Astrocyte of the hippocampus (primary cell): ENCODE results near the gene PRMT7.
"Not testable (repeated sequence)": the region's sequence is repeated elsewhere in the genome, so short reads cannot be mapped to it uniquely, and the experiment has no call there.

Experiments
- DNase-seq: peaks from one replicate; pipeline ENCODE4 v3.0.0; 2011; ENCODE audit warnings: low read depth, low spot score

PRMT7 gene

DNA sequence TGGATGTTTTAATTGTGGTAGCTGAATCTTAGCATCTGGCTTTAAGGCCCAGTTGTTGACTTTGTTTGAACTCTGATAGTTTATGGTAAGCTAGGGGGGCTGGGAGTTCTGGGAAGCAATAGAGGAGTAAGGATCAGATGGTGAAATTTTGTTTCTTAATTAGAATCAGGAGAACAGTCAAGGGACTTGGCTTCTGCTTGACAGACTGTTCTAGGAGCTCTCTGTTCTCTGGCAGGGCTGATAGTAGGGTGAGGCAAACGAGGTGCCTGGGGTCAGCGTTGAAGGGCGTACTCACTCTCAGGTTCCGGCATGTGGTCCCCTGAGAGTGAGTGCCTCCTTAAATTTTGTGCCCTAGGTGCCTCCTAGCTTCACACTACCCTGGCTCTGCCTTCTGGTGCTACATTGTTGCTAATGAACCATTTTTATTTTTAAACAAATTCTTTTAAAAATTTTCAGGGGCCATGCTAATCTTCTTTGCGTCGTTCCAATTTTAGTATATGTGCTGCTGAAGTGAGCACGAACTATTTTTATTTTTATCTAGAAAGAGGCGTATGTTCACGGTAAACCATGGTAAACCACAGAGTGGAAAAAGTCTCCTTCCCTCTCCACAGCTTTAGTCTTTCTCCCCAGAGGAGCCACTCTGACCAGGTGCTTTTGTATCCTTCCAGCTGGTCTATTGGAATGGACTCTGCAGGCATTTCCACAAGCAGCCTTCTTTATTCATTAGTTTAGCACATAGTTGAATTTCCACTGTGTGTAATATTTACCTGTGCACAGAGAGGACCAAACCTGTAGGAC lies 26.8 kb upstream of the PRMT7 start:
- DNase-seq: no peak

GRCh38 chr16:68284847-68285246 lies 26.0 kb upstream of the PRMT7 start:
- DNase-seq: no peak

- DNase-seq: no peak
These were observed 25.1 kb upstream of the PRMT7 start for GRCh38 chr16:68285683-68286082.

GRCh38 chr16:68286153-68287074 lies 24.4 kb upstream of the PRMT7 start:
- DNase-seq: no peak

- peak; percentile 69 for DNase-seq
These were observed 23.3 kb upstream of the PRMT7 start for GRCh38 chr16:68287276-68288251.

GRCh38 chr16:68288252-68288650 lies 22.6 kb upstream of the PRMT7 start:
- no peak for DNase-seq

- not testable (repeated sequence) for DNase-seq
These were observed 22.0 kb upstream of the PRMT7 start for GRCh38 chr16:68288796-68289195.

- DNase-seq: no peak
These were observed 21.6 kb upstream of the PRMT7 start for GRCh38 chr16:68289202-68289601.

GRCh38 chr16:68289621-68290329 lies 21.0 kb upstream of the PRMT7 start:
- peak; percentile 40 for DNase-seq

- DNase-seq: no peak
These were observed 20.4 kb upstream of the PRMT7 start for GRCh38 chr16:68290450-68290849.

GRCh38 chr16:68291227-68291626 lies 19.6 kb upstream of the PRMT7 start:
- no peak for DNase-seq

DNA sequence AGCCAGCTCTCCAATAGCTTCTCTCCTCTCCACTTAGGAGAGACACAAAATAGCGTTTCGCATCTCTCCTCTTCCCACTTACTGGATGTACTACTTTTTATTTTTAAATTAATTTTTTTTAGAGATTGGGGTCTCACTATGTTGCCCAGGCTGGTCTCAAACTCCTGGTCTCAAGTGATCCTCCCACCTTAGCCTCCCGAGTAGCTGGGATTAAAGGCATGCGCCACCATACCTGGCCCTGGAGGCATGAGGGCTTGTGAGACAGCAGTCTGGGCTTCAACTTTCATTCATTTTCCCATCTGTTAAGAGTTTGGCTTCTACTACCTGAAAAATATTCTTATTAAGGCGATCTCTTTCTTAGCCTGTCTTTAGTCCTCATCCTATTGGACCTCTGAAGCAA lies 18.4 kb upstream of the PRMT7 start:
- DNase-seq: no peak

- no peak for DNase-seq
These were observed 14.5 kb upstream of the PRMT7 start for GRCh38 chr16:68296291-68296690.

DNA sequence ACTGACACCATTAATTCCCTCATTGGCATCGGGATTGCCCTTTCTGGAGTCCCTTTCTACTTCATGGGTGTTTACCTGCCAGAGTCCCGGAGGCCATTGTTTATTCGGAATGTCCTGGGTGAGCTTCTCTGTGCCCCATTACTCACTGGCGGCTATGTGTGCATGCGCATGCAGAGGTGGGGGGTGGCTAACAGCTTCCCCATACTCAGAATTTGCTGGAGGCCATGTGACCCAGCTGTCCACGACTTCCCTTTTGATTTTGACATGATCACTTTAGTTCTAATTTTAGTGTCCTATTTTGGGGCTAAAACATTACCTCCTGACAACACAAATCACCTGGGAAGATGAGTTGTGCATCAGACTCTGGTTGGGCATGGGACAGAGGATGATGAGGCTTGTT lies 14.1 kb upstream of the PRMT7 start:
- DNase-seq: no peak

GRCh38 chr16:68297908-68298307 lies 12.9 kb upstream of the PRMT7 start:
- no peak for DNase-seq

- no peak for DNase-seq
These were observed 12.5 kb upstream of the PRMT7 start for GRCh38 chr16:68298312-68298711.

- peak; percentile 87 for DNase-seq
These were observed 11.8 kb upstream of the PRMT7 start for GRCh38 chr16:68298907-68299561.

DNA sequence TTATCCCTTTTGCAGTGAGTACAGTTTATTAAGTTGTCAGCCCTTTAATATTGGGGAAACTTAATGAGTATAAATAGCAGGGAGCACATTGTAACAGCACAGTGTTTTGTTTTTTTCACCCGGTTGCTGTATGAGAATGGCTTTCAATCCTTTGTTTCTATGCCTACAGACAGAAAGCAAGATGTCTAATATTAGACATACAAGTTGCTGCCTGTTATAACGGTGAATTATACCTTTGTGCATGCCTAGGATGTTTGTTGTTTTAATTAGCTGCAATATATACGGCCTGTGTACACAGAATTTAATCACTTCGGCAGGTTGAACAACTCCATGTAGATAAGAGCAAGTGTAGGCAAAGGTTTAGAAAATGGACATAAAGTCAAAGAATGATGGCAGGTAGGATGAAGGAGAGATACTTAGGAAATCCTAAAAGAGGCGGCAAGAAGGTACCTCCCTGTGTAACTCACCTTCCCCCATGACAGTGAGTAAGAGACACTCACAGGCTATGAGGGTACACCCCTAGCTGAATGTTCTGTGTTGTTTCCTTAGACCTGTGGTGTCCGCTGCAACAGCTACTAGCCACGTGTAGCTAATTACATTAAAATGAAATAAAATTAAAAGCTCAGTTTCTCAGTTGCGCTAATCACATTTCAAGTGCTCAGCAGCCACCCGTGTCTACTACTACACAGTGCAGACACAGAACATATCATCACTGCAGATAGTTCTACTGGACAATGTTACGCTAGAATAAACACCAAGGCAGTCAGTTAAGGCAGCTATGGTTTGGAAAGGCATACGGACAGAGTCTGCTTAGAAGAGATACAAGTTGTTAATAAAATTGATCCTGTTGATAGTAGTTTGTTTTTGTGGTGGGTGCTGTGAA lies 11.0 kb upstream of the PRMT7 start:
- DNase-seq: no peak

DNA sequence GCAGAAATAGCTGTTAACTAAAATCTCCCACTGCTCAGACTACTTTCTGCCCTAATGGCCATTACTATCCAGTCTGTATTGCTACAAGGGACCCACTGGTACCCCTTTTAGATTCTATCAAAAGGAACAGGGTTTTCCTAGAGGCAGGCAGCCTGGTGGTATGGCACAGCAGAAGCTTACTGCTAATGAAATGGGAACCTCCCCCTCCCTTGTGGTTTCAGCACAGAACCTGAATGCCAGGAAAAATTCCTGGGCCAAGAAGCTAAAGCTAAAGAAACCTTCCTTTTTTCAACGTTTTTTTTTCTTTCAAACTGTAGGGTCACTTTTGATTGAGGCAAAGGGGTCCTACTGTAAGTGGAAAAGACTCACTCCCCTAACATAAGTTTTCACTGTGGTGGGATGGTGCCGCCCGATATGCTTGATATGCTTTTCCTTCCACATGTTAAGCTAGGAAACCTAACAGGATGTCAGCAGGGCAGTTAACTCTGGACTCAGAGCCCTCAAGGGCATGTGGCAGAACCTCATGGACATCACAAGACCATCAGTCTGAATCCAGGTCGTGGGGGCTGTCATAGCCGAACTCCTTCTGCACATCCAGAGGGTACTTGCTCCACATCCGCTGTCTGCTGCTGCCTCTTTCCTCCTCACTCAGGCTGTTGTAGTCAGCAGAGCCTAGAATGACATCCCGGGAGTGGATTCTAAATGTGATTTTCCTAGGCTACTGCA lies 9.9 kb upstream of the PRMT7 start:
- DNase-seq: peak; percentile 68
